D721Med (cell line): Measurements from ENCODE around the gene C1orf198.
"Not testable (repeated sequence)": the region's sequence is repeated elsewhere in the genome, so short reads cannot be mapped to it uniquely, and the experiment has no call there.

ENCODE experiments used
- DNase-seq: peaks from one replicate; pipeline ENCODE4 v3.0.0; 2011; ENCODE audit warnings: low spot score; ENCODE audit not compliant: insufficient read length
- FAIRE-seq: peaks from 2 replicates; lab custom pipeline; 2011; peaks lifted over from hg19 to GRCh38; lab: Jason Lieb, UNC
- TF ChIP-seq, protein P1 (sequence below): IDR thresholded peaks from 2 replicates; pipeline ENCODE4 v1.5.1; 2012; ENCODE audit warnings: mild to moderate bottlenecking, control low read depth; ENCODE audit not compliant: insufficient read depth; ENCODE audit errors: missing control alignments

Gene C1orf198

GRCh38 chr1:230849451-230850224, 18.7 kb downstream of the C1orf198 start:
- DNase-seq (no peak), FAIRE-seq (no peak)
- TF ChIP-seq, protein P1, sequence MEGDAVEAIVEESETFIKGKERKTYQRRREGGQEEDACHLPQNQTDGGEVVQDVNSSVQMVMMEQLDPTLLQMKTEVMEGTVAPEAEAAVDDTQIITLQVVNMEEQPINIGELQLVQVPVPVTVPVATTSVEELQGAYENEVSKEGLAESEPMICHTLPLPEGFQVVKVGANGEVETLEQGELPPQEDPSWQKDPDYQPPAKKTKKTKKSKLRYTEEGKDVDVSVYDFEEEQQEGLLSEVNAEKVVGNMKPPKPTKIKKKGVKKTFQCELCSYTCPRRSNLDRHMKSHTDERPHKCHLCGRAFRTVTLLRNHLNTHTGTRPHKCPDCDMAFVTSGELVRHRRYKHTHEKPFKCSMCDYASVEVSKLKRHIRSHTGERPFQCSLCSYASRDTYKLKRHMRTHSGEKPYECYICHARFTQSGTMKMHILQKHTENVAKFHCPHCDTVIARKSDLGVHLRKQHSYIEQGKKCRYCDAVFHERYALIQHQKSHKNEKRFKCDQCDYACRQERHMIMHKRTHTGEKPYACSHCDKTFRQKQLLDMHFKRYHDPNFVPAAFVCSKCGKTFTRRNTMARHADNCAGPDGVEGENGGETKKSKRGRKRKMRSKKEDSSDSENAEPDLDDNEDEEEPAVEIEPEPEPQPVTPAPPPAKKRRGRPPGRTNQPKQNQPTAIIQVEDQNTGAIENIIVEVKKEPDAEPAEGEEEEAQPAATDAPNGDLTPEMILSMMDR = no peak

DNA sequence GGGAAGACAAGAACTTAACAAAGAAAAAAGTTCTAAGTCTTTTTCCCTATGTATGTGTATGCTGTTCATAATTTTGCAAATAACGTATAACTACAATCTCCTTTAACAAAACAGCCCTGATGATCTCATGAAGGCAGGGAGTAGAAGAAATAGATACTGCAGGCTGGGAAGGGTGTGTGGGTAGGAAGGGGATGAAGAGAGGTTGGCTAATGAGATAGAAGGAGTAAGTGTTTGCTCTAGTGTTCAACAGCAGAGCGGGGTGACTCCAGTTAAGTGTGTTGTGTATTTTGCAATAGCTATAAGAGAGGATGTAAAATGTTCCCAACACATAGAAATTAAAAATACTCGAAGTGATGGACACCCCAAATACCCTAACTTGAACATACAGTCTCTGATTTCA, 20.1 kb downstream of the C1orf198 start:
- DNase-seq (no peak), FAIRE-seq (no peak)
- TF ChIP-seq, protein P1 = no peak

- FAIRE-seq, DNase-seq: not testable (repeated sequence)
Observed at GRCh38 chr1:230845184-230845583, 23.1 kb downstream of the C1orf198 start.

- TF ChIP-seq, protein P1 = no peak
- FAIRE-seq (no peak), DNase-seq (no peak)
Observed at GRCh38 chr1:230844561-230844960, 23.8 kb downstream of the C1orf198 start.

DNA sequence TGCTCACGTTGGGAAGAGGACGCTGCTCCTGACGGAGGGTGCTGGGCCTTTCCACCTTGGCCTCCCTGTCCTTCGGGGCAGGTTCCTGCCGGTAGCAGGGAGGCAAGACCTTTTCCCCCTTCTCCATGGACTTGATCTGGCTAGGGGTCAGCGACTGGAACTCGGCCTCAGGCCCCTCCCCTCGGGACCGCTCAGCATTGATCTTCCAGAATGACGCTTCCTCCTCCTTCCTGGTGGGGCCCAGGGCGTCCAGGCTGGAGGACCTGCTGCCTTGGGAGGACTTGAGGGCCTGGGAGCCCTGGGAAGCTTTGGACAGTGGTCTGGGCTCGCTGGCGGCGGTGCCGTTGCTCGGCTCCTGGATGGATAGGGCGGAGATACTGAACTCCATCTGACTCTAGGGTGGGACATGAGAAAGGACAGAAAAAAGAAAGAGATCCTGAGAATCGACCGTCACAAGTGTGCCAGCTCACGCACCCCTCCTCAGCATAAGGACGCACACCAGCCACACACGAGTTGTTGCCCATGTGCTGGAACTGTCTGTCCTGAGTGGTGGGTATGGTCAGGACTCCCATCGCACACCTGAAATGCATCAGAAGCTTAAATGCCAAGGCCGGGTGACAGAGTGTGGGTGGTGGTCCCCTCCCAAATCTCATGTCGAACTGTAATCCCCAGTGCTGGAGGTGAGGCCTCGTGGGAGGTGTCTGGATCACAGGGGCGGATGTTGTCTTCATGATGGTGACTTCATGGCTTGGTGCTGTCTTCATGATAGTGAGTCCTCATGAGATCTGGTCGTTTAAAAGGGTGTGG, 24.6 kb downstream of the C1orf198 start:
- TF ChIP-seq, protein P1 = no peak
- DNase-seq (no peak), FAIRE-seq (no peak)

DNA sequence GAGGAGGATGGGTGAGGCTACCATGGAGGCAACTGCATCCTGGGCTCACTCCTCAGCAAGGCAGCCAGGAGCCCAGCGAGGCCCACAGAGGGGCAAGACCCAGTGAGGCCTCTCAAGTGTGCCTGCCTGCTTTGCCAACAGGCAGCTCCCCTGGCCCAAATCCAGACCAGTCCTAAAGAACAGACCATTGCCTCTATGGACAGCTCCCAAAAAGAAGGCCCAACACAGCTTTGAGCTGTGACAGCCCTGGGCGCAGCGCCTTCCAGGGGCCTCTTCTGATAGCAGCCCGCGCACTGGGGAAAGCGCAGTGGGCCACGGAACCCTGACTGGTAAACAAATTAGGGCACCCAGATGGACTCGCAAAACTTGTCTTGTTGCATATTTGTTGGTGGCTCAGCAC, 25.5 kb downstream of the C1orf198 start:
- FAIRE-seq (no peak), DNase-seq (no peak)
- TF ChIP-seq, protein P1 = no peak

- no peak for FAIRE-seq
- TF ChIP-seq, protein P1 = no peak
- no peak for DNase-seq
Observed at GRCh38 chr1:230839173-230839572, 29.1 kb downstream of the C1orf198 start.
